ENCODE data around the gene OR4E2.
"Not testable (repeated sequence)": the region's sequence is repeated elsewhere in the genome, so short reads cannot be mapped to it uniquely, and the experiment has no call there.

The OR4E2 gene, protein sequence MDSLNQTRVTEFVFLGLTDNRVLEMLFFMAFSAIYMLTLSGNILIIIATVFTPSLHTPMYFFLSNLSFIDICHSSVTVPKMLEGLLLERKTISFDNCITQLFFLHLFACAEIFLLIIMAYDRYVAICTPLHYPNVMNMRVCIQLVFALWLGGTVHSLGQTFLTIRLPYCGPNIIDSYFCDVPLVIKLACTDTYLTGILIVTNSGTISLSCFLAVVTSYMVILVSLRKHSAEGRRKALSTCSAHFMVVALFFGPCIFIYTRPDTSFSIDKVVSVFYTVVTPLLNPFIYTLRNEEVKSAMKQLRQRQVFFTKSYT

GRCh38 chr14:21653331-21653885, at the start of gene OR4E2:
Gene OR4E2, plus strand, starts transcription at chr14:21653835. Its CDS starts 11,248 bp downstream, at chr14:21665083.
- TF ChIP-seq CTCF (IDR thresholded peaks at IDR 0.05; ENCODE audit: unreplicated experiment in 3 of 3) = no peak
- no peaks in the 10 kb centered on the region for H3K36me3 Mint-ChIP-seq (ENCODE audit: low read depth)
- no peaks in the 10 kb centered on the region for H3K27me3 Mint-ChIP-seq (ENCODE audit: low read depth)
- H3K9me3 Mint-ChIP-seq = no peaks in the 10 kb centered on the region
- no peak within 1 kb of the TSS for H3K4me3 Mint-ChIP-seq
- no peak within 1 kb of the TSS for H3K27ac Mint-ChIP-seq
- no peaks in the 10 kb centered on the region for H3K4me1 Mint-ChIP-seq

GRCh38 chr14:21612324-21612723, 41.3 kb upstream of the OR4E2 start:
- H3K36me3 Mint-ChIP-seq (ENCODE audit: low read depth) = no peaks in the 10 kb centered on the region
- no peak overlapping the region for H3K27ac Mint-ChIP-seq
- H3K4me1 Mint-ChIP-seq = no peaks in the 10 kb centered on the region
- peaks cover 4% of the 10 kb centered on the region for H3K27me3 Mint-ChIP-seq (ENCODE audit: low read depth)
- no peaks in the 10 kb centered on the region for H3K9me3 Mint-ChIP-seq
- no peak overlapping the region for H3K4me3 Mint-ChIP-seq
- no peak for TF ChIP-seq CTCF (IDR thresholded peaks at IDR 0.05; ENCODE audit: unreplicated experiment in 3 of 3)

DNA sequence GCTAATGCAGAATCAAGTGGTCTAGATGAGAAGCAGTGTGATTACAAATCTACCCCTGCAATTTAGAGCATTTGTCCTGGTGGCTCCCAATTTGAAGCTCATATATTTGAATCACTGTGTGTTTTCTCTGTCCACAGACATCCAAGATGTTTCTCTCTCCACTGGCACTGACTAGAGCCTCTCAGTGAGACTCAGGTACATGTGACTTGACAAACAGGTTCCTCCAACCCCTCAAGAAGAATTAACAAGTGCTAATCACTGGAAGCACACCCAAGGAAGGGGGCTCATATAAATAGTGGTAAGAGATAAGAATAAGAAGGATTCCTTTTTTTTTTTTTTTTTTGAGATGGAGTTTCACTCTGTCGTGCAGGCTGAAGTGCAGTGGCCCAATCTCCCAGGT, 39.4 kb upstream of the OR4E2 start:
- no peak overlapping the region for H3K4me3 Mint-ChIP-seq
- peaks cover 7% of the 10 kb centered on the region for H3K27me3 Mint-ChIP-seq (ENCODE audit: low read depth)
- no peak for TF ChIP-seq CTCF (IDR thresholded peaks at IDR 0.05; ENCODE audit: unreplicated experiment in 3 of 3)
- no peaks in the 10 kb centered on the region for H3K4me1 Mint-ChIP-seq
- no peak overlapping the region for H3K27ac Mint-ChIP-seq
- H3K36me3 Mint-ChIP-seq (ENCODE audit: low read depth) = no peaks in the 10 kb centered on the region
- H3K9me3 Mint-ChIP-seq = no peaks in the 10 kb centered on the region

GRCh38 chr14:21617614-21618013, 36.0 kb upstream of the OR4E2 start:
- Mint-ChIP-seq H3K36me3 (ENCODE audit: low read depth) (no peaks in the 10 kb centered on the region), H3K9me3 (no peaks in the 10 kb centered on the region), H3K27ac (no peak overlapping the region), H3K4me3 (no peak overlapping the region), H3K4me1 (no peaks in the 10 kb centered on the region), H3K27me3 (ENCODE audit: low read depth) (peaks cover 3% of the 10 kb centered on the region)
- no peak for TF ChIP-seq CTCF (IDR thresholded peaks at IDR 0.05; ENCODE audit: unreplicated experiment in 3 of 3)

DNA sequence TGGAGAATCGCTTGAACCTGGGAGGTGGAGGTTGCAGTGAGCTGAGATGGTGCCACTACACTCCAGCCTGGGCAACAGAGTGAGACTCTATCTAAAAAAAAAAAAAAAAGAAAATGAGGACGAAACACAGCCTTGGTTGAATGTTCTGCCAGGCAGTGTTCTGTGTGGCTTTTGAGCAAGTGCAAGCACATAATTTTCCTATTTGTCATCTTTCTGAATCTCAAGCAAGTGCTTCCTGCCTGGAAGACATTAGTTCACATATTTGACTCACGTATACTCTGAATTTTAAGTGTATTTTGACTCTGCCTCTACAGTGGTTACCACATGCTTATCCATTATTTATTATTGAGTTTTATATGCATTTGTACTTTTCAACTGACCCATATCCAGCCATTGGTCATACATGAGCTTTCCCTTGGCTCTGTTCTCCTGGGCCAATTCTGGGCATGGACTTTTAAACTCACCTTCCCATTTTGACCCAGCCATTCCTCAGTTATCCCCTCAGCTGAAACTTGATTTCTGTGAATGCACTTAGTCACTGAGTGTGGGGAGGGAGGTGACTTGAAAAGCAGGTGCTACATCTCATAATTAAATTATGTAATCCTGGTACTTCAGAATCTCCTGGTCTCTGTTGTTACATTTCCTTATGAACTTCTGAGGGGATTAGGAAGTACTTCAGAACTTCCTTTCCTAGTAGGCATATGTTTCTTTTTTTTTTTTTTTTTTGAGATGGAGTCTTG, 27.0 kb upstream of the OR4E2 start:
- no peaks in the 10 kb centered on the region for H3K27me3 Mint-ChIP-seq (ENCODE audit: low read depth)
- H3K4me1 Mint-ChIP-seq = no peaks in the 10 kb centered on the region
- no peak overlapping the region for H3K27ac Mint-ChIP-seq
- no peak overlapping the region for H3K4me3 Mint-ChIP-seq
- H3K36me3 Mint-ChIP-seq (ENCODE audit: low read depth) = no peaks in the 10 kb centered on the region
- no peaks in the 10 kb centered on the region for H3K9me3 Mint-ChIP-seq
- no peak for TF ChIP-seq CTCF (IDR thresholded peaks at IDR 0.05; ENCODE audit: unreplicated experiment in 3 of 3)

GRCh38 chr14:21630503-21630902, 23.1 kb upstream of the OR4E2 start:
- not testable (repeated sequence) for H3K27ac Mint-ChIP-seq; H3K27me3 Mint-ChIP-seq (ENCODE audit: low read depth); H3K36me3 Mint-ChIP-seq (ENCODE audit: low read depth); H3K9me3 Mint-ChIP-seq; H3K4me3 Mint-ChIP-seq; H3K4me1 Mint-ChIP-seq
